Ishikawa (cell line): ENCODE measurements around the gene SETBP1.

Experiments
- CEBPB ChIP-seq: IDR thresholded peaks from 2 replicates; pipeline ENCODE4 v1.6.1; 2012
- CREB1 ChIP-seq: IDR thresholded peaks from 2 replicates; pipeline ENCODE4 v1.6.1; 2012; ENCODE audit warnings: low read depth
- EGR1 ChIP-seq: IDR thresholded peaks from 2 replicates; pipeline ENCODE4 v1.6.1; 2012
- EP300 ChIP-seq: IDR thresholded peaks from 2 replicates; pipeline ENCODE4 v1.6.1; 2012; ENCODE audit warnings: borderline replicate concordance
- FOXM1 ChIP-seq: IDR thresholded peaks from 2 replicates; pipeline ENCODE4 v1.6.1; 2012; ENCODE audit warnings: low read depth, borderline replicate concordance
- MAX ChIP-seq: IDR thresholded peaks from 2 replicates; pipeline ENCODE4 v1.6.1; 2012
- NFIC ChIP-seq: IDR thresholded peaks from 2 replicates; pipeline ENCODE4 v1.6.1; 2012
- RAD21 ChIP-seq: IDR thresholded peaks from 2 replicates; pipeline ENCODE4 v1.6.1; 2012; ENCODE audit warnings: low read depth
- REST ChIP-seq: IDR thresholded peaks from 2 replicates; pipeline ENCODE4 v1.6.1; 2012; ENCODE audit warnings: low read depth, mild to moderate bottlenecking
- TAF1 ChIP-seq: IDR thresholded peaks from 2 replicates; pipeline ENCODE4 v1.6.1; 2012; ENCODE audit warnings: low read depth, mild to moderate bottlenecking
- TCF12 ChIP-seq: IDR thresholded peaks from 2 replicates; pipeline ENCODE4 v1.6.1; 2012; ENCODE audit warnings: low read depth
- TEAD4 ChIP-seq: IDR thresholded peaks from 2 replicates; pipeline ENCODE4 v1.6.1; 2012
- USF1 ChIP-seq: IDR thresholded peaks from 2 replicates; pipeline ENCODE4 v1.6.1; 2012
- YY1 ChIP-seq: IDR thresholded peaks from 2 replicates; pipeline ENCODE4 v1.6.1; 2012; ENCODE audit warnings: low read depth
- ZBTB7A ChIP-seq: IDR thresholded peaks from 2 replicates; pipeline ENCODE4 v1.6.1; 2012; ENCODE audit warnings: low read depth

Gene SETBP1

DNA sequence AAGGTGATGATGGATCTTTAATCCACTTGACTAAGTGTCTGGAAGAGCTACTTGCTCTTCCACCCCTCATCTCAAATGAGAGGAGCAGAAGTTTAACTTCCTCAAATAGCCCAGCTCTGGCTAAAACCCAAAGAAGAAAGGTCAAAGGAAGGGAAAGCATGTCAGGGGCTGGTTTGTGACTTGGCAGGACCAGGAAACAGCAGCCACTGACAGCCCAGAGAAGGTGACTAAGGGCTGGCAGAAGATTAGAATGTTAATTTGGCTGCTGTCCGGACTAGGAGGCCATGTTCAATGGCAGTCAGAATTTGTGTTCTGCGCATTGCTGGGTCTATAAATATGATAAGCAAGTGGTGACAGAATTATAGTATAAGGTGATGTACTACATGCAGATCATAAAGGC, 386.2 kb downstream of the SETBP1 start:
- no peak for TF ChIP-seq USF1
- no peak for TF ChIP-seq EGR1
- TF ChIP-seq RAD21, result no peak
- no peak for TF ChIP-seq CEBPB
- TF ChIP-seq FOXM1, result no peak
- no peak for TF ChIP-seq ZBTB7A
- TF ChIP-seq TCF12, result no peak
- TF ChIP-seq CREB1, result no peak
- TF ChIP-seq YY1, result no peak
- no peak for TF ChIP-seq TEAD4
- no peak for TF ChIP-seq NFIC

DNA sequence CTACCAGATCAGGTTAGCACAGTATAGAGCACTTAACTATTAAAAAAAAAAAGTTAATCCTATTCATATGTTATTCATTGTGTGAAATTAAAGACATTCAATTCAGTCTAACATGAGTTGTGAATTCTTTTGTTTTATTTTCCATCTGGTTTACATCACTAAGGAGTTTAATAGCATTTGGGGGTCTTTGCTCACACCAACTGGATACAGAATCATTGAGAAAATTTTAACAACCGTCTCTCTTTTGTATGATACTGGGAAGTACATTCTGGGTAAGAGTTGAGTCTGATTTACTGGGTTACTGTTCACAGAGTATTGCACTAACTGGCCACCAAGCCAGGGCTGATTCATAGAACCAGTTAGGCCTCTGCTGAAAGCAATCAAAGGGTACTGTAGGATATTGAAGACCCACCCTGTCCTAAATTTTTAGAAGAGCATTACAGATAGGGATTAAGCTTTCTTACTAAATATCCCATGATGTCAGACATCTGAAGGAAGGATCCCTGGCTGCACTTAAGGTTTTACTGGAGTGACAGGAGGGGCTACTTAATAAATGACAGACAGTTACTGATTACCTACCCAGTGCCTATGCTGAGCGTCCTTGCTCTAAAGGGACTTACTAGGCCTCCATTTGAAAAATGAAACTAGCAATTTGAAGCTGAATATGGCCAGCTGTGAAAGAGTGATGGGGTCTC, 387.9 kb downstream of the SETBP1 start:
- TF ChIP-seq TCF12, result no peak
- TF ChIP-seq NFIC, result no peak
- no peak for TF ChIP-seq REST
- no peak for TF ChIP-seq ZBTB7A

DNA sequence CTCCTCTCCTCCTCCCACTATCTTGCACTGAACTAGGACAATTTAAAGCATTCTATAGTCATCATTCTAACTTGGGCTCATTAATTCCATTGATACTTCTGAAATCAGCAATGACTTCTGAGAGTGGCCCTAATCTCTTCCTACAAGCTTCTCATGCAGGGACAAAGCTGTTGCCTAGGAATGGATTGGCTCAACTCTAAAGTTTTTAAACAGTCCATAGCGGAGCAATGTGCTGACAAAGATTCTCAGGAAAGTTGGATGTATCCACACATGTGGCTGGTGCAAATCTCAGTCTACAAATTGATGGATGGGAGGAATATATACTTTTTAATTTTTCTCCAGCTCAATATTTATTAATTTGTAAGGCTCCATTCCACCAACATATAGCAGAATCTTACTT, 388.9 kb downstream of the SETBP1 start:
- no peak for TF ChIP-seq USF1
- TF ChIP-seq EGR1, result no peak
- no peak for TF ChIP-seq EP300
- TF ChIP-seq TCF12, result no peak
- no peak for TF ChIP-seq MAX

DNA sequence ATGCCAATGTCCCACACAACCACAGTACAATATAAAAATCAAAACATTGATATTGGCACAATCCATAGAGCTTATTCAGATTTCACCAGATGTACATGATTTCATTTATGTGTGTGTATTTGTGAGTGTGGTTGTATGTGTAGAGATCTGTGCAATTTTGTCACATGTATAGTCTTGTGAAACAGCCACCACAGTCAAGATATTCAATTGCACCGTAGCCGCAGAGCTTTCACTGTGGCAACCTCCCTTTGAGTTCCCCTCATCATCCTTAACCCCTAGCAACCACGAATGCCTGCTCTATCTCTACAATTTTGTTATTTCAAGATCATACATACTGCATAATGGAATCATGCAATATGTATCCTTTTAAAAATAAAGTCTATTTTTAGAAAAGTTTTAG, 391.3 kb downstream of the SETBP1 start:
- TF ChIP-seq USF1 (no peak), MAX (no peak), TEAD4 (no peak), CEBPB (no peak), REST (no peak), YY1 (no peak), TCF12 (no peak), NFIC (no peak), TAF1 (no peak), CREB1 (no peak), EP300 (no peak), EGR1 (no peak)

DNA sequence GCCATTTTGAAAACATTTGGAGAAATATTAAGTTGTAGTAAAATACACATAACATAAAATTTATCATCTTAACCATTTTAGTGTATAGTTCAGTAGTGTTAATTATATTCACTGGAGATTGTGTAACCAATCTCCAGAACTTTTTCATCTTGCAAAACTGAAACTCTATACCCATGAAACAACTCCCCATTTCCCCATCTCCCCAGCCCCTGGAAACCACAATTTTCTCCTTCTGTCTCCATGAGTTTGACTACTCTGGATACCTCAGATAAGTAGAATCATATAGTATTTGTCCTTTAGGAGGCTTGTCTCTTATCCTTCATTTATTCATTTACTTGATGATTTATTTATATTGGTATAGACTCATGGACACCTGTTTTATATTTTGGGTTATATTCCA, 392.9 kb downstream of the SETBP1 start:
- TF ChIP-seq USF1 (no peak), TAF1 (no peak), REST (no peak), NFIC (no peak), ZBTB7A (no peak), CREB1 (no peak), YY1 (no peak), FOXM1 (no peak)
